Activated CD4-positive, CD25-positive, alpha-beta regulatory T cell treated with anti-CD3 and anti-CD28 coated beads, Interleukin-2, amount 50 U/mL, for 16 hours (primary cell): ENCODE results near the gene REEP5.
"Not testable (repeated sequence)": the region's sequence is repeated elsewhere in the genome, so short reads cannot be mapped to it uniquely, and the experiment has no call there.

ENCODE experiments used
- DNase-seq: peaks from one replicate; pipeline ENCODE4 v3.0.0-alpha.2; 2020; ENCODE audit warnings: low read depth, low spot score

REEP5 gene

GRCh38 chr5:112885001-112885400 lies 37.0 kb downstream of the REEP5 start:
- no peak for DNase-seq

- no peak for DNase-seq
These were observed 38.8 kb downstream of the REEP5 start for GRCh38 chr5:112883192-112883591.

- no peak for DNase-seq
These were observed 41.6 kb downstream of the REEP5 start for GRCh38 chr5:112880219-112880964.

- peak; percentile 51 for DNase-seq
These were observed 43.3 kb downstream of the REEP5 start for GRCh38 chr5:112878760-112879159.

- no peak for DNase-seq
These were observed 43.9 kb downstream of the REEP5 start for GRCh38 chr5:112878101-112878500.

GRCh38 chr5:112876362-112876761 lies 45.7 kb downstream of the REEP5 start:
- no peak for DNase-seq

GRCh38 chr5:112870966-112871365 lies 51.1 kb downstream of the REEP5 start:
- no peak for DNase-seq

GRCh38 chr5:112869948-112870347 lies 52.1 kb downstream of the REEP5 start:
- no peak for DNase-seq

- no peak for DNase-seq
These were observed 54.6 kb downstream of the REEP5 start for GRCh38 chr5:112867411-112867810.

GRCh38 chr5:112866739-112867138 lies 55.3 kb downstream of the REEP5 start:
- DNase-seq, result no peak

- no peak for DNase-seq
These were observed 56.9 kb downstream of the REEP5 start for GRCh38 chr5:112865128-112865527.

GRCh38 chr5:112863549-112863948 lies 58.5 kb downstream of the REEP5 start:
- no peak for DNase-seq

- DNase-seq, result no peak
These were observed 59.9 kb downstream of the REEP5 start for GRCh38 chr5:112862085-112862484.

GRCh38 chr5:112861638-112861985 lies 60.4 kb downstream of the REEP5 start:
- DNase-seq, result no peak

GRCh38 chr5:112860929-112861637 lies 60.9 kb downstream of the REEP5 start, which contains the start of gene SRP19:
Gene SRP19 (plus strand): TSS chr5:112861287. CDS start chr5:112861377, 90 bp downstream.
- peak; percentile 81 for DNase-seq

- DNase-seq, result not testable (repeated sequence)
These were observed 61.5 kb downstream of the REEP5 start for GRCh38 chr5:112860571-112860928.

- no peak for DNase-seq
These were observed 64.2 kb downstream of the REEP5 start for GRCh38 chr5:112857866-112858265.

- no peak for DNase-seq
These were observed 67.4 kb downstream of the REEP5 start for GRCh38 chr5:112854651-112855050.

GRCh38 chr5:112849912-112850311 lies 72.1 kb downstream of the REEP5 start:
- DNase-seq, result no peak

GRCh38 chr5:112848116-112848811 lies 73.8 kb downstream of the REEP5 start:
- DNase-seq, result no peak

GRCh38 chr5:112847306-112847705 lies 74.7 kb downstream of the REEP5 start:
- DNase-seq, result no peak

- DNase-seq, result no peak
These were observed 75.5 kb downstream of the REEP5 start for GRCh38 chr5:112846556-112846955.

GRCh38 chr5:112844489-112844888 lies 77.5 kb downstream of the REEP5 start:
- DNase-seq, result no peak
